Stimulated activated CD4-positive, alpha-beta T cell treated with anti-CD3 and anti-CD28 coated beads, Interleukin-15, amount 100 ng/mL, for 24 hours (primary cell): ENCODE measurements around the gene YTHDF1.

ENCODE experiments used
- DNase-seq: peaks from one replicate; pipeline ENCODE4 v3.0.0-alpha.2; 2020

The YTHDF1 gene

DNA sequence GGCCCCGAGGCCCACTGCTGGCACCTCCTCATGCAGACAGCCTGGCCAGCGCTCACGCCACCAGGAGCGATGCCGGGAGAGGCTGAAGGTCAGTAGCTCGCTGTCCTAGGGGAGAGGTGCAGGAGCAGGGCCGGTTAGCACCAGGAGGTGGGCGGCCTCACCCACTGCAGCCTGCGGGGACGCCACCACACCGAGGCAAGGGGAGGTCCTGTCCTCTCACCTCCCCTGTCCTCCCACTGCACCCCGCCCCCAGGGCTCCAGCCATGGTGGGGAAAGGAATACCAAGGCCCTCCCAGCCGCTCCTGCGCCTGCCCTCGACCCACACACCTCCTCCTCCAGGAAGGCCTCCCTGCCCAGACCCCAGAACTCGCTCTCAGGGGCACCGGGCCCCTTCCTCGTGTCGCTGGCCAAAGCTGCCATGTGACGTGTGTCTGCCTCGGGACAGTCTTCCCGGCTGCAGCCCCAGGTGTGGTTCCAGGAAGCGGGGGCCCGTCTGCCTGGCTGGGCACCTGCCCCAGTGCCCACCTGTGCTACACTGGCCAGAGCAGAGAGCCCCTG lies 31.8 kb upstream of the YTHDF1 start:
- no peak for DNase-seq

DNA sequence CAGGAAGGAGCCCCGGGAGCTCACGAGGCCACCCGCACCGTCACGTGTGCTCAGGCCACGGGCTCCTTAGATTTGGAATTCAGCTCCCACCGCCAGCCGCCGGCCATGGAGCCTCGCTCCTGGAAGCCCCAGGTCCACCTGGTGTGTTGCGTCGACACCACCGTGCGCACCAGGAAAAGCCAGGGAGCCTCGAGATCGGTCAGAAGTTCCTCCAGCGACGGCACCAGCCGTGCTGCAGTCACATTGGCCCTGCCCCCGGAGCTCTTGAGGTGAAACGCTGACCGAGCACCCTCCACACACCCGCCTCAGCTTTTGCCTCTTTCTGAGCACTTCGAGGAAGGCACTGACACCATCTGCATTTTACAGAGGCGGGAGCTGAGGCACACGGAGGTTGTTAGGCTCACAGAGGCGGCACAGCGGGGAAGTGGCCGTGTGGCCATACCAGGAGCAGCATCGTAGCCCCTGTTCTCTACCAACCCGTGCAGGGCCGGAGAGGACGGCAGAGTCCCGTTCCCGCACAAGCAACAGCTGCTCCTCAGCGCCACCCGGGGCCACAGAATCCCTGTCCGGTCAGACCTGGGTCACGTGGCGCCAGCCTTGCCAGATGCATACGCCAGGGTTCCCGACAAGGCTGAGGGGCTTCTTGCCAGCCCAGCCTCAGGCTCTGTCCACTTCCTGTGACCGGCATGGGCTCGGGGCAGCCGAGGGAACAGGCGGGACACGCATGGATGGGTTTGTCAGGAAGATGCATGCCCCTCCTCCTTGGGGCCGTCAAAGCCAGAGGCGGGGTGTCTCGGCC lies 30.8 kb upstream of the YTHDF1 start:
- DNase-seq: no peak

DNA sequence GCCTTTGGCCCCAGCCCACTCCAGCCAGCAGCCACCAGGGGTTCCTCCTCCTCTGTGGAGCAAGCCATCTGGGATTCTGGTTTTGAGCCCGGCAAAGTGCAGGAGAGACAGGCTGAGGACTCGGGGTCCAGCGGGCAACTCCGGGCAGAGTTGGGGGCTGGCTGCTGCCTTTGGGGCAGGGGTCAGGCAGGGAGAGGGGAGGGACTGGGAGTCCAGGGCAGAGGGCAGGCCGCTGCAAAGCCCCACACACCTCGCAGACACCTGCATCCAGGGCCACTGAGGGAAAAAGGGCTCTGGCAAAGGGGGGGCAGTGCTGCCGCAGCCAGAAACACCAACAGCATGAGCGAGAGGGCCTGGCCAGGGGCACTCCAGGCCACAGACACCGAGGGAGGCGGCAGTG lies 28.5 kb upstream of the YTHDF1 start:
- DNase-seq: no peak

DNA sequence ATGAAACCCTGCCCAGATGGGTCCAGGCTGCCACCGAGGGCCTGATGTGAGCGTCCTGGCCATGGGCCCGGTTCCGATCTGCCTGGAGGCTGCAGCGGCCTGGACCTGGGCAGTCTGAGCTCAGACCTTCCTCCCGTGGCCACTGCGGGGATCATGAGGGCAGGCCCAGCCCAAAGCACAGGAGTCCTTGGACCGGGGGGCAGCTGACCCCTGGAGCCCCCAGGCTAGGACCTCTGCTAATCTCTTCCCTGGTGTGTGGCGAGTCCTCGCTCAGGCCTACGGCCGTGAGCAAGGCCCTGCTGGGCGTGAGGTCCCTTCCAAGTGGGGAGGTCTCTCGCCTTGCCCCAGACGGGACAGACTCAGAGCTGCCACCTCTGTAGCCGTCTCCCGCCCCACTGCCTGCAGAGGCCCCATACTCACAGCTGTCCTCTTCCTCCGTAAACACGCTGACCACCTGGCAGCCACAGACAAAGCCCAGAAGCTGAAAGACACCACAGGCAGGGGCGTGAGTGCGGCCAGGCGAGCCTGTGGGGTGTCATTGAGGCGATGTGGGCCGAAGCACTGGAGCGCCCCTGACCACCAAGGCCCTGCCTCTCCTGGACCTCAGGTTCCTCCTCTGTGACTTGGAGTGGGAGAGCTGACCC lies 27.8 kb upstream of the YTHDF1 start:
- DNase-seq: no peak

DNA sequence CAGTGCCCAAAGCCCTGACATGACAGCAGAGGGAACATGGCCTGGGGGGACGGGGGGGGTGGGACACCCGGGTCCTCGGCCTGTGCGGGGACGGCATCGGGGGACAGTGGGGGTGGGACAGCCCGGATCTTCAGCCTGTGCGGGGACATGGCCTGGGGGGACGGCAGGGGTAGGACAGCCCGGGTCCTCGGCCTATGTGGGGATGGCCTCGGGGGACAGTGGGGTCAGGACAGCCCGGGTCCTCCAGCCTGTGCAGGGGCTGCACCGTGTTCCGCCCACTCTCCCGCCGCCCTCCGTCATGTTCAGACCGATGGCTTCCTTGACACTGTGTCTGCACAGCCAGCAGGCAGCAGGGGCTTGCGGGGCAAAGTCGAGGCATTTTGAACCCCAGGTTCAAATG lies 26.8 kb upstream of the YTHDF1 start:
- DNase-seq: no peak

DNA sequence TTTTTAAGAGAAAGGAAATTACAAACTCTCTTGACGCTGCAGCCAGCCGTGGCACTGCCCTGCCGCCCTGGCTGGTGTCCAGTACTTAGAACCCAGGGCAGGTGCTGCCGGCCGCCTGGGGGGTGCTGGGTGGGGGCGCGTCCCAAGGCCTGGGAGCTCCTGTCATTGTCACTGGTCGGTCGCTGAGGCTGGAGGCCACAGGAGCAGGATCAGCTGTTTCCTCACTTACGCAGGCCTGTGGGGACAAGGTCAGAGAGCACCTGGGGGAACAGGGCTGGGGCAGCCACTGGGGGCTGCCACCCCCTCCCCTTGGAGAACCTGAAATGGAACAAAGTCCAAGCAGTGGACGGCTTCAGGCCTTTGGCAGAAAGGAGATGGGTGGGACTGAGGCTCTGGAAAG lies 25.3 kb upstream of the YTHDF1 start:
- DNase-seq: no peak

DNA sequence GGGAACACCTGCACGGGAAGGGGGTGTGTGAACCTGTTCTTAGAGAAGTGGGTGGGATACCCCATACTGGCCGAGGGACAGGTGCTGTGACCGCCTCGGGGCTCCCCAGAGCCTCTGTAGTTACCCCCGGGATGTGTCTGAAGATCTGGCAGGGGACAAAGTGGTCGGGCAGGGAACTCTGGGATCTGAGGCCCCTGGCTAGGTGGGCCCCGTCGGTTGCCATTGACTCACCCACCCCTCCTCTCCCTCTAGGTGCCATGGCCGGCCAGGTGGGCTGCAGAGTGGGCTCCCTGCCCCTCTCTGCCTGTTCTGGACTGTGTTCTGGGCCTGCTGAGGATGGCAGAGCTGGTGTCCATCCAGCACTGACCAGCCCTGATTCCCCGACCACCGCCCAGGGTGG lies 24.1 kb upstream of the YTHDF1 start:
- DNase-seq: no peak

DNA sequence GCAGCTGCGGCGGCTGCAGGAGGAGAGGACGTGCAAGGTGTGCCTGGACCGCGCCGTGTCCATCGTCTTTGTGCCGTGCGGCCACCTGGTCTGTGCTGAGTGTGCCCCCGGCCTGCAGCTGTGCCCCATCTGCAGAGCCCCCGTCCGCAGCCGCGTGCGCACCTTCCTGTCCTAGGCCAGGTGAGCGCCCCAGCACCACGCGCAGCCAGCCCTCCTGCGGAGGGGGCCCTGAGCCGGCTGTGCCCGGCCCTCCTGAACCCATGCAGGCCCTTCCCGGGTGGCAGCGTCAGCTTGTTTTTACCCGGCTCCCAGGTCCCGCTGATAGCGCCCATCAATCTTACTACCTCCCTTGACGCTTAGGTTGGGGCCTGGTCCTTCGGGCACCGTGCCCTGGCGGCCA lies 23.5 kb upstream of the YTHDF1 start:
- DNase-seq: no peak

DNA sequence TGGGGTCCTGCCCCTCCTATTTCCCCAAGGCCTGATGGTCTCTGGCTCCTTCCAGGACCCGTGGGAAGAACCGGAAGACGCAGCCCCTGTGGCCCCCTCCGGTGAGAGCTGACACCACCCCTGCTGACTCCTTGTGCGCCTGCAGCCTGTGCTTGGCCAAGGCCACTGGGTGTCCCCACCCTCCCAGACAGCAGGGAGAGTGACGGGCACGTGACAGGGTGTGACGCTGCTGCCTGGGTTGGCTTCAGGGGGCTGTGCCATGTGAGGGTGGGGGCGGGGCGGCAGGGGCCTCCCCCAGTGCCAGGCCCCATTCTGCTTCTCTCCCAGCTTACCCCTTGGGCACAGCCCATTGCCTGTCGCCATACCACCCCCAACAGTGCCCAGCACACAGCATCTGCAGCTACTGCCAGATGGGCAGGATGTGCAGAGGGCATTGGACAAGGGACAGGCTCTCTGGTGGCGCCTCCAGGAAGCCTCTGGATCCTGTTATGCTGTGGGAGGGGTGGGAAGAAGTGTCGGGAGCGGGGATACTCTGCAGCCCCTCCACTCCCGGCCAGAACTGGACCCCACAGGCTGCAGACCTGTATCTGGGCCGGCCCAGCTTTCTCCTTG lies 22.7 kb upstream of the YTHDF1 start:
- no peak for DNase-seq

DNA sequence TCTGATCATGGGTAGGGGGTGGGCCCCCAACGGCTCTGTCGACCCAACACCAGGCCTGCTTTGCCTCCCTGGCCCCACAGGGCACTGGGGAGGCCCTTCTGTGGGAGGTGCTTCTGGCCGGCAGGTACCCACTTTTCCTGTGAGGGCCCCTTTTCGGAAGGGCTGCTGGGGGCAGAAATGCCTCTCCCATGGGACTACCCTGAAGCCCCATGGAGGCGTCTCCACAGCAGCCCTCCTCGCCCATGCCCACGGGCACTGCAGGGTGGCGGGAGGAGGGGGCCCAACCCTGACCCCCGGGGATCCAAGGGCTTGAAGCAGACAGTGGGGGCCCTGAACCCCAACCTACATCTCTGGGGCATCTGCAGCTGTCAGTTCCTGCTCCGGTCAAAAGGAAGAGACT lies 22.1 kb upstream of the YTHDF1 start:
- no peak for DNase-seq

DNA sequence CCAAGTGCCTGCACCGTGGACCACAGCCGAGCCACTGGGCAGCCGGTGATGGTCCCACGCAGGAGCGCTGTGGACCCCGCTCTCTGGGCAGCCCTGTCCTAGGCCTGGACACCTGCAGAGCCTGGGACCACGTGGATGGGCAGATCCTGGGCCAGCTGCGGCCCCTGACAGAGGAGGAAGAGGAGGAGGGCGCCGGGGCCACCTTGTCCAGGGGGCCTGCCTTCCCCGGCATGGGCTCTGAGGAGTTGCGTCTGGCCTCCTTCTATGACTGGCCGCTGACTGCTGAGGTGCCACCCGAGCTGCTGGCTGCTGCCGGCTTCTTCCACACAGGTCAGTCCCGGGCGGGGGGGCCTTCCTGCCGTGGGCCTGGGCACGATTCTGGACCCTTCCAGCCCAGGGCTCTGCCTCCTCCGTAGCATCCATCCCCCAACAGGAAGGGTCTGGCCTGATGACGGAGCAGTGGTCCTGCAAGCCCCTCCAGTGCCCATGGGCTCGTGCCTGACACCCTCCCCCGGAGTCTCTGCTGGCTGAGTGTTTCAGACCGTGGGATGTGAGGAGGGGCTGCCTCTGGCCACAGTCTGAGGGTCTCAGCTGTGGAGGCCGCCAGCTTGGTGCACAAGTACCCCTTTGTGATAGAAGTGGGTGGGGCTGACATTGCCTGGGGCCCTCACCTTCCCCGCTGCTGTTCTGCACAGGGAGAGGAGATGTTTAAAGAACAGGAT lies 20.3 kb upstream of the YTHDF1 start:
- no peak for DNase-seq

DNA sequence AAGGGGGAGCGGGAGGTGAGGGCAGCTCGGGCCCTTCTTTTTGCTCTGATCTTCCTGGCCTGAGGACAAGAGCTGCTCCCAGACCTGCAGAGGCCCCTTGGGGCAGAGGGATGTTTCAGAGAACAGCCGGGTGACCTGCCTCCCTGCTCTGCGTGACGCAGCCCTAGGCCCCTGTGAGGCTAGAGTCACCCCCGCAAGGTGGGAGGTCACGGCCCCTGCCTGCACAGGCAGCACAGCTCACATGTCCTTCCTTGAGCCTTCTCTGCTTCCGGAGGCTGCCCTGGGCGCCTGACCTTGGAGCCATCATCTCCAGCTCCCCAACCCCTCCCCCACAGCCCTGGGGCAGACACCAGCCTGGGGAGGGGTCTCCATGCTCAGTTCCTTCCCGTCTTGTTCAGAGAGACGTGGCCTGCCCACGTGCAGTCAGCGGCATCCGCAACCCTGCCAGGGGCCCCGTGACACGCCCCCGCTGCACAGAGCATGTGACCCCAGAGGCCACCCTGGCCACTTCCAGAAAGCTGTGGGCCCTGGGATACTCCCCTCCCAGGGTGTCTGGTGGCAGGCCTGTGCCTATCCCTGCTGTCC lies 19.6 kb upstream of the YTHDF1 start, which contains the start of gene BIRC7:
Gene BIRC7, plus strand, starts transcription at position 507 of the 585 bp plus-strand sequence. CDS start 192 bp downstream, outside the sequence.
- no peak for DNase-seq

DNA sequence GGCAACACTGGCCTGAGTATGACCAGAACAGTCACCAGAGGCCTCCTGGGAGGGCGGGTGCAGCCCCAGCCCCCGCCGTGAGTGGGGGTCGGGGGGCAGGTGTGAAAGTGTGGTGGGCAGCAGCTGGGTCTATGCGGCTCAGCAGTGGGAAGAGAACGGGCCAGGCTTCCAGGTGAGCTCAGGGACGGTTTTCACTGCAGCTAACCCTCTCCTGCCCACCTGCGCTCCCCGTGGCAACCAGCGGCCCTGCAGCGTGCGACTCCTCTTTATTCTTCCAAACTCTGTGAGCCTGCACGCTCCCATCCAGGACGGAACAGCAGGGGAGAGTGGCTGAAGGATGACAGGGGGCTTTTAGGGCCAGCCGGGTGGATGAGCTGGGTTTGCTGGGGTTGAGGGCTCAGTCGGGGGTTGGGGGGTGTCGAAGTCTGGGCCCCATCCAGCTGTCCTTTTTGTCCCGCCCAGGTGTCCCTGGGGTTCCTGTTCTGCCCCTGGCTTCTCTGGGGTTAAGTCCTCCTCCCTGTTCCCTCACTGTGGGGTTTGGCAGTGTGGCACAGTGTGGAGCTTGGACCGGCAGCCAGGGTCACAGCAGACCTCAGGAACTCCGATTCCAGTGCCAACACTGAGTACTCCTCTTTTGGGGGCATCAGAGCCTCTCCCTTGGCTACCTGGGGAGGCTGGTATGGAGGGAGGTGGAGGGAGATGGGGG lies 18.9 kb upstream of the YTHDF1 start:
- DNase-seq: peak; percentile 40

DNA sequence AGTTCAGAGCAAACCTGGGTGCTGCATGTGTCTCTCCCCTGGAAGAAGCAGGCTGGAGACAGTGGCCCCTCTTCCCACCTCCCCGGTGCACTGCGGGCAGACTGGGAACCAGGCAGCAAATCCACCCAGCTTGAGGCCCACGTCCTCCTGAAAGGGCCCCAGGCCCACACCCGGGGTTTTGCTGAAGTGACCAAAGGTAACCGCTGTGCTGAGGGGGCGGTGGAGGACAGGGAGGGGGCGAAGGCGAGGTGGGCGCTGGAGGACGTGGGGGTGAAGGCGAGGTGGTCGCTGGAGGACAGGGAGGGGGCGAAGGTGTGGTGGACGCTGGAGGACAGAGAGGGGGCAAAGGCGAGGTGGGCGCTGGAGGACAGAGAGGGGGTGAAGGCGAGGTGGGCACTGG lies 18.0 kb upstream of the YTHDF1 start:
- no peak for DNase-seq

DNA sequence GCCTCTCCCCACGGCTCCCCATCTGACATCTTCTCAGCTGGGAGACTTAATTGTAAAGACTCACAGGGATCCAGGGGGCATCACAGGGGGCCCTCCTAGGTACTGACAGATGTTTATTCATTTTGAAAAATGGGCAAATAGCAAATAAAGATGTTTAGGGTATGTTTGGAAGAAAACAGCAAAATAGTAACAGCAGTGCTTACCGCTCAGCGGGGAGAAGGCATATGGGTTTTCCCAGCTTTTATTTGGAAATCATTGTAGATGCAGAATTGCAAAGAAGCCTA lies 17.1 kb upstream of the YTHDF1 start:
- no peak for DNase-seq

DNA sequence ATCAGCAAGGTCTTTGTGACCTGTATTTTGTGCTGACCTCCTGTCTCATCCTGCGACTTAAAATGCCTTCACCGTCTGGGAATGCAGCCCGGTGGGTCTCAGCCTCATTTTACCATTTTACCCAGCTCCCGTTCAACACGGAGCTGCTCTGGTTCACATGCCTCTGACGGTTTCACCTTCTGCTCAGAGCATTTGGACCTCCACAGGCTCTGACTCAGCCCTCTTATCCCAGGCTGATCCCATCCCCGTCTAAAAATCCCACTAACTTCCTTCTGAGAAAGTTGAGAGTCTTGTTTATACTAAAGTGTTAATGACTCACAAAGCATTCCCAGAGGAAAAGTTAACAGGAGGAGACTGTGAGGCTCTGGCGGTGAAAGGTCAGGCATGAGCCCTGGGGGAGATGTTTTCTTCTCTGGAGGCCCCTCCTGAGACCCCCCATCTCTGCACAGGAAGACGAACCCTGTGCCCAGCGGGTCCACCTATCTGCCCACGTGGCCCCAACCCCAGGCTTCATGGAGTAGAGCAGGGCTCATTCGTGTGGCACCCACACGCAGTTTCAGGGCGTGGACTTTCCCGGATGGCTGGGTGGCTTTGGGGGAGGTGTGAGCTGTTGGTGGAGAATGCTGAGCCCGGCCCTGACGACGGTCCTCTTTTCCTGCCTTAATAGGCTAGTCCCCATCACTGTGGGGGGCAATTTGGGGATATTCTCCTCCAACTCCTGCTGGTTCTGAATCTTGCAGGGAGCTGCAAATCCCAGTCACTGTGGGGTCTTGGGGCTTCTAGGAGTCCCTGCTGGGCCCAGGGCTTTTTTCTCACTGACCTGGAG lies 16.5 kb upstream of the YTHDF1 start:
- DNase-seq: no peak

DNA sequence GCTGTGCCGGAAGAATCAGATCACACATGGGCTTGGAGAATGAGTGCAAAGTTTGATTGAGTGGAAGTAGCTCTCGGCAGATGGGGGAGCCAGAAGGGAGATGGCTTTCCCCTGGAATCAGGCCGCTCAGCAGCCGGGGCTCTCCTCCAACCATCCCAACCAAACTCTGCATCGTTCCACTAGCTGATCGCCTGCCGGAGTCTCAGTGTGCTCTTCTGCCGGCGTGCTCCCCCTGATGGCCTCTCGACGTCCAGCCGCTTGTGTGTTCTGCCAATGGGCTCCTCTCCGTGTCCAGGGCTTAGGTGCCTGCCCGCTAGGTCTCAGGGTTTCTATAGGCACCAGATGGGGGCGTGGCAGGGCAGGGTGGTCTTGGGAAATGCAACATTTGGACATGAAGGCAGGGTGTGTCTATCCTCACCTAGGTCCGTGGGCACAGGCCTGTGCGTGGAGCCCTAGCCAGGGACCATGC lies 14.9 kb upstream of the YTHDF1 start:
- DNase-seq: no peak

DNA sequence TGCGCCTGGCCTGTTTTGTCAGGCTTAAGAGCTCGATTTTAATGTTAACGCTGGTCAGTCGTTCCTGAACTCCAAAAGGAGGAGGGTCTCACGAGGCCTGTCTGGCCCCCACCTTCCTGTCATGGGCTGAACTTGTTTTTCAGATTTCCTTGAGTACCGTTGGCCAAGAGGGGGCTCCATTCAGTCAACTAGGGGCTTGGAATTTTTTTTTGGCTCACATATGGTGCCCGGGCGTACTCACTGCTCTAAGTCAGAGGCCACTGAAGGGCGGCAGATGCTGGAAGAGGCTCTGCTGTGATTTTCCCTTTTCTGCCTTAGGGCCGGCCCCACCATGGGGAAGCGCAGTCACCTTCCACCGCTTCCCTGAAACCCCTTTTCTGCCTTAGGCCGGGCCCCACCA lies 12.9 kb upstream of the YTHDF1 start:
- no peak for DNase-seq

DNA sequence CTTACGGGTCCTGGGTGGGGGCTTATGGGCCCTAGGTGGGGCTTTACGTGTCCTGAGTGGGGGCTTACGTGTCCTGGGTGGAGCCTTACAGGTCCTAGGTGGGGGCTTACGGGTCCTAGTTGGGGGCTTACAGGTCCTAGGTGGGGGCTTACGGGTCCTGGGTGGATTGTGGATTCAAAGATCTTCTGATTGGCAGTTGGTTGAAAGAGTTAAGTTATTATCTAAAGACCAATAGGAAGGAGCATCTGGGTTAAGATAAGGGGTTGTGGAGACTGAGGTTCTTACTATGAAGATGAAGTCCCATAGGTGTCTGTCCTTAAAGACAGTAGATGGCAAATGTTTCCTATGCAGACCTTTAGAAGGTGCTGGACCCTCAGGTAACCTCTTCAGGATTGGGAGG lies 11.3 kb upstream of the YTHDF1 start:
- no peak for DNase-seq

DNA sequence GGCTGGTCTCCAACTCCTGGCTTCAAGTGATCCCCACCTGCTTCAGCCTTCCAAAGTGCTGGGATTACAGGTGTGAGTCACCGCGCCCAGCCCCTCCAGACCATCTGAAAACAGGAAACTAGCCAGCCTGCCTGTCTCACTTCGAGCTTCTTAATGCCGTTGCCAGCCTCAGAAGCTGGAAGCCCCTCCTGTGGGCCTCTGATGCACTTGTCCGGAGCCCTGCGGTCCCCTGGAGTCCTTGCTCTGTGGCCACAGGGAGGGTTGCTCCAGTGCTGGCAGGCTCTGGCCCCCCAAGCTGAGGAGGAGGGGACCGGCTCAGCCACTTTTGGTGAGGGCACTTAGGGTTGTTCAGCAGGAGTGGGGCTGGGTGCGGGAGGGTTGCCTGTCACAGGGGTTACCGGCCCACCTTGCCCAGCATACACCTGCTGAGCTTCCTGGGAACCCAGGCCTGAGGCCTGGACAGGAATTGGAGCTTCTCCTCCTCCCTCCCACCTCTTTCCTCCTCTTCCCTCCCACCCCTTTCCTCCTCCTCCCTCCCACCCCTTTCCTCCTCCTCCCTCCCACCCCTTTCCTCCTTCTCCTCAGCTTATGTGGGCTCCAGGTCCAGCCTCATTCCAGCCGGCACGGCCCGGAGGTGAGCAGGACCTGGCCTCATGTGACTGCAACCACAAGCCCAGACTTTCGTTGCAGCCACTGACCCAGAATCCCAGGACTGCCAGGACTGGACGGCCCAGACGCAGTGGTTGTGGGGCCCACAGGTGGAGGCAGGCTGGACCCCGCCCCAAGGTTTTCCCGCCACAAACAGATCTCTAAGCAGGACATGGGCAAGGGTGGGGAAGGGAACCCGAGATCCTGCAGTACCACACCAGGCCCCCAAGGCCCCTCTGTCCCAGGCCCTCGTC lies 10.4 kb upstream of the YTHDF1 start:
- DNase-seq: no peak
